Calu3 (cell line): ENCODE measurements around the gene ERGIC1. TPM values are rescaled to one million over a fixed set of nuclear protein-coding genes. Genes with fewer than 3 reads are reported as not detected.

Source experiments
- BruUV-seq: library from RNA; stranded (reverse); fragments of 400-500 nt; replicated peaks from 2 replicates; lab custom pipeline; 2021; lab: Mats Ljungman, UMichigan
- CTCF ChIA-PET: fragments of 300-600 bp; sonication (Branson Sonifier 250); formaldehyde crosslinking; loops from one replicate; lab custom pipeline; 2022; ENCODE audit warnings: antibody characterized with exemption; lab: Charles Lee
- DNase-seq: peaks from one replicate; pipeline ENCODE4 v3.0.0; 2022
- H3K27ac Mint-ChIP-seq: one replicate; pipeline ENCODE4 v1.8.0; 2022; ENCODE audit warnings: mixed read lengths; ENCODE audit not compliant: unreplicated experiment
- H3K27me3 Mint-ChIP-seq: one replicate; pipeline ENCODE4 v1.8.0; 2022; ENCODE audit warnings: mixed read lengths; ENCODE audit not compliant: unreplicated experiment
- H3K36me3 Mint-ChIP-seq: one replicate; pipeline ENCODE4 v1.8.0; 2022; ENCODE audit warnings: mild to moderate bottlenecking, moderate library complexity, mixed read lengths; ENCODE audit not compliant: insufficient read depth, unreplicated experiment
- H3K4me1 Mint-ChIP-seq: one replicate; pipeline ENCODE4 v1.8.0; 2022; ENCODE audit warnings: mild to moderate bottlenecking, low read depth, mixed read lengths; ENCODE audit not compliant: unreplicated experiment
- H3K4me3 Mint-ChIP-seq: one replicate; pipeline ENCODE4 v1.8.0; 2022; ENCODE audit warnings: mild to moderate bottlenecking, low read depth, moderate library complexity, mixed read lengths; ENCODE audit not compliant: unreplicated experiment
- H3K9me3 Mint-ChIP-seq: one replicate; pipeline ENCODE4 v1.8.0; 2022; ENCODE audit warnings: low read depth, mixed read lengths; ENCODE audit not compliant: unreplicated experiment
- intact Hi-C: fragments of 100-400 bp; cut with micrococcal nuclease; formaldehyde crosslinking; loops from one replicate; pipeline ENCODE4 v1.10.0; 2022; ENCODE audit not compliant: unreplicated experiment
- total RNA-seq: library from RNA; stranded (reverse); gene quantifications from 2 replicates; pipeline ENCODE4 v1.2.3, GENCODE V29; 2022
- TF ChIP-seq, protein P1 (sequence below): fragments of 200-600 bp; IDR thresholded peaks from one replicate; pipeline ENCODE4 v1.8.0; 2022; ENCODE audit warnings: antibody characterized with exemption; ENCODE audit not compliant: unreplicated experiment

Gene ERGIC1
- total RNA-seq, 1 experiment from 2014 or later = 235 TPM

DNA sequence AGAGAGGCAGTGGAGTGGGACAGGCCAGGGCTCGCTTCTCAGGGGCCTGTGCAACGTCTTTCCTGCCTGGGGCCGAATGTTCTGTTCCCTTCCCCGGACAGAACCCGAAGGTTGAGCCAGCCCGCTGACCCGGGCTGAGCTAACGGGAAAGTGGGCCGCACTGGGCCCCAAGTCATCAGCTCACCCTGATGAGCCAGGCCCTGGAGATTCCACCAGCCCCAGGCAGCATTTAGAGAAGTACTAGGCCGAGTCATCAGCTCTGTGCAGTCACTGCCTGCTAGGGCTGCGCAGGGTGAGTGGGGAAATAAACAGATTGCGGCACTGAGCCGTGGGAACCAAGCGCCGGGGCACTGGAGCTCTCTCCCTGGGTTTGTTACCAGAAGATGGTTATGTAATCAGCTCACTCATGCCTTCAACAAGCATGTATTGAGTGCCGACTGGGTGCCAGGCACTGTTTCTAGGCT is 33.9 kb upstream of the ERGIC1 start:
- no TSS peak for BruUV-seq
- Mint-ChIP-seq H3K36me3 (peaks cover 17% of the 10 kb centered on the region), H3K4me3 (no peak overlapping the region), H3K4me1 (peaks cover 54% of the 10 kb centered on the region), H3K9me3 (no peaks in the 10 kb centered on the region), H3K27ac (no peak overlapping the region), H3K27me3 (no peaks in the 10 kb centered on the region)
- TF ChIP-seq, protein P1, sequence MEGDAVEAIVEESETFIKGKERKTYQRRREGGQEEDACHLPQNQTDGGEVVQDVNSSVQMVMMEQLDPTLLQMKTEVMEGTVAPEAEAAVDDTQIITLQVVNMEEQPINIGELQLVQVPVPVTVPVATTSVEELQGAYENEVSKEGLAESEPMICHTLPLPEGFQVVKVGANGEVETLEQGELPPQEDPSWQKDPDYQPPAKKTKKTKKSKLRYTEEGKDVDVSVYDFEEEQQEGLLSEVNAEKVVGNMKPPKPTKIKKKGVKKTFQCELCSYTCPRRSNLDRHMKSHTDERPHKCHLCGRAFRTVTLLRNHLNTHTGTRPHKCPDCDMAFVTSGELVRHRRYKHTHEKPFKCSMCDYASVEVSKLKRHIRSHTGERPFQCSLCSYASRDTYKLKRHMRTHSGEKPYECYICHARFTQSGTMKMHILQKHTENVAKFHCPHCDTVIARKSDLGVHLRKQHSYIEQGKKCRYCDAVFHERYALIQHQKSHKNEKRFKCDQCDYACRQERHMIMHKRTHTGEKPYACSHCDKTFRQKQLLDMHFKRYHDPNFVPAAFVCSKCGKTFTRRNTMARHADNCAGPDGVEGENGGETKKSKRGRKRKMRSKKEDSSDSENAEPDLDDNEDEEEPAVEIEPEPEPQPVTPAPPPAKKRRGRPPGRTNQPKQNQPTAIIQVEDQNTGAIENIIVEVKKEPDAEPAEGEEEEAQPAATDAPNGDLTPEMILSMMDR = no peak
- DNase-seq = no peak
- intact Hi-C loops = no loop called here
- CTCF ChIA-PET = interaction anchor here (0.7 to 1.1 kb wide), 5 partner anchors 8 to 85 kb away, joined by 3 to 5 read pairs (median 3); partner anchors contain the start of gene DUSP1

DNA sequence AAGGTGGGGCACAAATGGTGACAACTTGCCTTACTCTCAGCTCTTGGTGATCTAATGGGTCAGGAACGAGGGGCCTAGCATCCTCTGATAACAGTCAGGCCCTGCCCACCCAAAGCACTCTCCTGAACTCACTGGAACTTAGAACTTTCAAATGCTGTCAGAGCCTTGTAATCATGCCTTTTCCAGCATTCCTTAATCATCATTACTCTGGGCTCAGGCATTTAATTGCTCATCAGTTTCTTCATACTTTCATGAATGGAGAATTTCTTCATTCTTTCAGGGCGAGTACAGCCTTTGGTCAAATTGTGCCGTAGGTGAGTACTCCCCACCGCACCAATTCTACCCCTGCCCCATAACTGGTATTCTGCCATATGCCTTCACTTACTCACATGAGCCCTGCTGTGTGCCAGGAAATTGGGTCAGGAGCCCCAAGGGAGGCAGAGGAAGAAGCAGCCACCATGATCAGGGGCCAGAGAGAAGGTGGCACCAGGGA is 32.8 kb upstream of the ERGIC1 start:
- no TSS peak for BruUV-seq
- intact Hi-C loops = no loop called here
- Mint-ChIP-seq H3K36me3 (peaks cover 17% of the 10 kb centered on the region), H3K9me3 (no peaks in the 10 kb centered on the region), H3K4me1 (peaks cover 60% of the 10 kb centered on the region), H3K27me3 (no peaks in the 10 kb centered on the region), H3K27ac (peak overlapping the region; percentile 95), H3K4me3 (peak overlapping the region; percentile 22)
- DNase-seq = peak; percentile 48
- CTCF ChIA-PET = interaction anchor here (0.5 to 1.1 kb wide), 3 partner anchors 30 to 93 kb away, joined by 3 to 4 read pairs (median 3); partner anchors contain the start of gene DUSP1
- TF ChIP-seq, protein P1 = no peak

GRCh38 chr5:172802112-172802511 is 31.9 kb upstream of the ERGIC1 start:
- no peak overlapping the region for H3K27ac Mint-ChIP-seq
- H3K4me3 Mint-ChIP-seq = no peak overlapping the region

DNA sequence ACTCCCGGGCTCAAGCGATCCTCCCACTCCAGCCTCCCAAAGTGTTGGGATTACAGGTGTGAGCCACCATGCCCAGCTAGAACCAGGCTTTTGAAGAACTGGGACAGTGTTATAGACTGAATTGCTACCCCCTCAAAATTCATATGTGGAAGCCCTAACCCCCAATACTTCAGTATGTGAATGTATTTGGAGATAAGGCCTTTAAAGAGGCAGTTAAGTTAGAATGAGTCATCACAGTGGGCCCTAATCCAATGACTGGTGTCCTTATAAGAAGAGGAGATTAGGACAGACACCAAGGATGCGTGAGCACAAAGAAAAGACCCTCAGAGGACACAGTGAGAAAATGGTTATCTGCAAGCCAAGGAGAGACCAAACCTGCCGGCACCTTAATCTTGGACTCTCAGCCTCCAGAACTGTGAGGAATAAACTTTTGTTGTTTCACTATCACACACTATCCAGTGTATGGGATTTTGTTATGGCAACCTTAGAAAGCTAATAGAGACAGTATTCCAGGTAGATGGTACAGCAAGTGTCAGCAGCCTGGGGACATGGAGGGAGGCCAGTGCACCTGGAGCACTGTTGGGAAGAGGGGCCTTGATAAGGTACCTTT is 31.4 kb upstream of the ERGIC1 start:
- intact Hi-C loops = no loop called here
- BruUV-seq = no TSS peak
- no peaks in the 10 kb centered on the region for H3K9me3 Mint-ChIP-seq
- DNase-seq = no peak
- no peak overlapping the region for H3K27ac Mint-ChIP-seq
- H3K4me1 Mint-ChIP-seq = peaks cover 59% of the 10 kb centered on the region
- peaks cover 22% of the 10 kb centered on the region for H3K36me3 Mint-ChIP-seq
- TF ChIP-seq, protein P1 = no peak
- CTCF ChIA-PET = interaction anchor here (0.8 kb wide), 1 partner anchor 31 kb away, joined by 4 read pairs; no protein-coding TSS in a partner anchor
- H3K4me3 Mint-ChIP-seq = no peak overlapping the region
- no peaks in the 10 kb centered on the region for H3K27me3 Mint-ChIP-seq

More at GRCh38 chr5:172802112-172802511, 31.9 kb upstream of the ERGIC1 start:
- peaks cover 59% of the 10 kb centered on the region for H3K4me1 Mint-ChIP-seq
- peaks cover 16% of the 10 kb centered on the region for H3K36me3 Mint-ChIP-seq
- BruUV-seq = no TSS peak
- H3K27me3 Mint-ChIP-seq = no peaks in the 10 kb centered on the region
- H3K9me3 Mint-ChIP-seq = no peaks in the 10 kb centered on the region
- intact Hi-C loops = no loop called here
- CTCF ChIA-PET = no interaction called here
- DNase-seq = no peak
- TF ChIP-seq, protein P1 = no peak
